GM10266 (cell line): Measurements from ENCODE around the gene CLDN2.
"Not testable (repeated sequence)": the region's sequence is repeated elsewhere in the genome, so short reads cannot be mapped to it uniquely, and the experiment has no call there.

Experiments used
- DNase-seq: peaks from one replicate; pipeline ENCODE4 v3.0.0; 2012; ENCODE audit errors: extremely low spot score
- TF ChIP-seq, protein P1 (sequence below): IDR thresholded peaks from 2 replicates; pipeline ENCODE4 v1.5.1; 2012; ENCODE audit warnings: mild to moderate bottlenecking, low read depth; ENCODE audit not compliant: control insufficient read depth, insufficient read depth; ENCODE audit errors: missing control alignments

CLDN2 gene, protein sequence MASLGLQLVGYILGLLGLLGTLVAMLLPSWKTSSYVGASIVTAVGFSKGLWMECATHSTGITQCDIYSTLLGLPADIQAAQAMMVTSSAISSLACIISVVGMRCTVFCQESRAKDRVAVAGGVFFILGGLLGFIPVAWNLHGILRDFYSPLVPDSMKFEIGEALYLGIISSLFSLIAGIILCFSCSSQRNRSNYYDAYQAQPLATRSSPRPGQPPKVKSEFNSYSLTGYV

DNA sequence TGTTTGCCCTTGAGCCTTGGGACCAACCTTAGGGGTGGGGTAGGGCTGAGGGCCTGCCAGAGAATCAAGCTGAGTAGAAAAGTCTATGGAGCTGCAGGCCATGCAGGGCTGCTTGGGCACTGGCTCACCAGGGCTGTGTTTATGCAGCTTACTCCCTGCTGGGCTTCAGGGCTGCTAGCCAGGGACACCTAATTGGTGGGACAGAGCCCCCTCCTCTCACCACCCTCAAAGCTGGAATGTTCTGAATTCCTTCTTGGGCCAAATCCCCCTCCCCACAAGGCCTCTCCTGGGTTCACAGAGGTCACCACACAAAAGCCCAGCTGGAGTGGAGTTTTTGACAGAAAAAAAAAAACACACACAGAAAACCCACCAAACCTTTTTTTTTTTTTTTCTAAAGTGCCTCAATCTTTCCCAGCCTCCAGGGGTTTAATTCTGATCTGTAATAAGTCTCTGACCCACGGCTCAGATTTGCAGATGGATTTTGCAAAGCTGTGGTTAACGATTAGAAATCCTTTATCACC is at the start of gene CLDN2:
CLDN2 (plus strand) TSS at position 471 of the 521 bp plus-strand sequence. CDS start 7,827 bp downstream, outside the sequence.
- TF ChIP-seq, protein P1, sequence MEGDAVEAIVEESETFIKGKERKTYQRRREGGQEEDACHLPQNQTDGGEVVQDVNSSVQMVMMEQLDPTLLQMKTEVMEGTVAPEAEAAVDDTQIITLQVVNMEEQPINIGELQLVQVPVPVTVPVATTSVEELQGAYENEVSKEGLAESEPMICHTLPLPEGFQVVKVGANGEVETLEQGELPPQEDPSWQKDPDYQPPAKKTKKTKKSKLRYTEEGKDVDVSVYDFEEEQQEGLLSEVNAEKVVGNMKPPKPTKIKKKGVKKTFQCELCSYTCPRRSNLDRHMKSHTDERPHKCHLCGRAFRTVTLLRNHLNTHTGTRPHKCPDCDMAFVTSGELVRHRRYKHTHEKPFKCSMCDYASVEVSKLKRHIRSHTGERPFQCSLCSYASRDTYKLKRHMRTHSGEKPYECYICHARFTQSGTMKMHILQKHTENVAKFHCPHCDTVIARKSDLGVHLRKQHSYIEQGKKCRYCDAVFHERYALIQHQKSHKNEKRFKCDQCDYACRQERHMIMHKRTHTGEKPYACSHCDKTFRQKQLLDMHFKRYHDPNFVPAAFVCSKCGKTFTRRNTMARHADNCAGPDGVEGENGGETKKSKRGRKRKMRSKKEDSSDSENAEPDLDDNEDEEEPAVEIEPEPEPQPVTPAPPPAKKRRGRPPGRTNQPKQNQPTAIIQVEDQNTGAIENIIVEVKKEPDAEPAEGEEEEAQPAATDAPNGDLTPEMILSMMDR: no peak
- no peak for DNase-seq

DNA sequence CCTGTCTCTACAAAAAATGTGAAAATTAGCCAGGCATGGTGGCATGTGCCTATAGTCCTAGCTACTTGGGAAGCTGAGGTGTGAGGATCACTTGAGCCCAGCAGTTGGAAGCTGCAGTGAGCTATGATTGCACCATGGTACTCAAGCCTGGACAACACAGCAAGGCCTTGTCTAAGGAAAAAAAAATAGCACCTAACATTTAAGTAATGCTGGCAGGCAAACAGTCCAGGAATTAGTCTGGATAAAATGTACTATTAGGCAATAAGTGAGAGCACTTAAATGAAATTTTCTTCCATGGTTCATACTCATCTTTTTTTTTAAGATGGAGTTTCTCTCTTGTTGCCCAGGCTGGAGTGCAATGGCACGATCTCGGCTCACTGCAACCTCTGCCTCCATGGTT is 47.4 kb upstream of the CLDN2 start:
- not testable (repeated sequence) for DNase-seq

DNA sequence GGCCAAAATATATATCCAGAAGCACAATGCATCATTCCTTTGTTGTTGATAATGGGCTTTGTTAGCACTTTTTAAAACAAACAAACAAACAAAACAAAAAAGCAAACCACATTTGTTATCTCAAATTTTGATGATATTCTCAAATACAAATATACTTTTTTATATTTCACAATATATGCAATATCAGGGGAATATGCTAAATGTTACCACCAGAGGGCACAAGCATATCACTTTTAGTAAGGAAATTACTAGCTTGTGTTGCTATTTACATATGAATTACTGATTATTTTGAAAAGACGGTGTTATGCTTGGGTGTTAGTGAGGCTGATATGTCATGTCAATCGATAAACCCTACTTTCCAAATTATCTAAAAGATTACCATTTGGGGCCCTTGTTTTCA is 46.1 kb upstream of the CLDN2 start:
- TF ChIP-seq, protein P1: peak; percentile 24
- no peak for DNase-seq

DNA sequence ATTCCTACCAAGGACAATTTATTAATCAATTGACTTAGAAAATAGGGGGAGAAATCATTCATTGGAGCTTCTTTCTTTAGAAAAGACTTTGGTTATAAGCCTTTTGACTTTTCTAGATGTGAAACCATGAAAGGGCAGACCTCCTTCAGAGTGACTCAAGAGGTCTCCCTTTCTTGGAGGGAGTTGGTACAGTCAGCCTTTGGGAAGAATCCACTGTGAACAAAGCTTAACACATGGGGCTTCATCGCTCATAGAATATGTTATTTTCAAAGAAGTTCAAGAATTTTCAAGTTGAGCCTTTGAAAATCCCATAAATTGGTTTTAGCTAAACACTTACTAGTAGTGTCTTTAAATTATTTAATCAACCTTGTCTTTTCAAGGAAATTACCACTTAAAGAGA is 45.1 kb upstream of the CLDN2 start:
- no peak for DNase-seq
- TF ChIP-seq, protein P1: no peak

DNA sequence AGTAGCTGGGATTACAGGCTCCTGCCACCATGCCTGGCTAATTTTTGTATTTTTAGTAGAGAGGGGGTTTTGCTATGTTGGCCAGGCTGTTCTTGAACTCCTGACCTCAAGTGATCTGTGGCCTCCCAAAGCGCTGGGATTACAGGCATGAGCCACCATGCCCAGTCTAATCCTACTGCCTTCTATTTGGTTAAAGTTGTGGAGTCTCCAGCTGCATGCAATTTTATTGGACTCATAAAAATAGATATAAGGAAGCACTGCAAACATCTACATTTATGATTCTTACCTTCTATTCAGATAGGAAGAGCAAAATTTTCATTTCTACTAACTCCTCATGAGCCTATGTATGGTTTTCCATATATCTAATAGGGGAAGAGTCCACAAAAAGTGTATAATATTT is 30.7 kb upstream of the CLDN2 start:
- TF ChIP-seq, protein P1: no peak
- DNase-seq: no peak

DNA sequence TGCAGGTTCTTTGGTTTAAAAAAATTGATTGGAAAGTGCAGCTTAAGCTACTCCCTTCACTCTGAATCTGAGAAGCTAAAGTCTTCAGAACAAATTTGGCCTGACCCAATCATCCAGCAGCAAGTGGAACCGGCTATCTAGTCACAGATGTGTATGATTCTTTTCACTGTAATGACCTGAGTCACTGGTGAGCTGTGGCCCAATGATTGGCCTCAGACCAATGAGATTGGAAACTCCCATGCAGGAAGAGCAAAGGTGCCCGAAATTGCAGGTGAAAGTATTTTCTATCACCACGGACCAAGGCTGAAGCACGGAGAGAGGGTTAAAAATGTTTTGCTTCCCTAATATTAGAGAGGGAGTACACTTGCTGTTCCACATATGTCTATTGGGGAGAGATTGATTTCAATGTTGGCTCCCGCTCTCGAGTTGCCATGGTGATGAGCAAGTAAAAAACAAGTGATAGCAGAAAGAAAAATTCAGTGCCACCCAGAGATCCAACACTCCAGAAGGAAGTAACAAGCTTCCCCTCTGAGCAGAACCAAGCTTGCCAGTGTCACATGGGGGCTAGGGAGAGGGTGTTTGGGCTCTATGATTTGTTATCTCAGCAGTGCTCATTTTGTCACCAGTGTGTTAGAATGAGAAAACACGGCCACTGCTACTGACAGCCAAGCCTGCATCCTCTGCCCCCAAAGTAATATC is 28.3 kb upstream of the CLDN2 start:
- TF ChIP-seq, protein P1: no peak
- no peak for DNase-seq

DNA sequence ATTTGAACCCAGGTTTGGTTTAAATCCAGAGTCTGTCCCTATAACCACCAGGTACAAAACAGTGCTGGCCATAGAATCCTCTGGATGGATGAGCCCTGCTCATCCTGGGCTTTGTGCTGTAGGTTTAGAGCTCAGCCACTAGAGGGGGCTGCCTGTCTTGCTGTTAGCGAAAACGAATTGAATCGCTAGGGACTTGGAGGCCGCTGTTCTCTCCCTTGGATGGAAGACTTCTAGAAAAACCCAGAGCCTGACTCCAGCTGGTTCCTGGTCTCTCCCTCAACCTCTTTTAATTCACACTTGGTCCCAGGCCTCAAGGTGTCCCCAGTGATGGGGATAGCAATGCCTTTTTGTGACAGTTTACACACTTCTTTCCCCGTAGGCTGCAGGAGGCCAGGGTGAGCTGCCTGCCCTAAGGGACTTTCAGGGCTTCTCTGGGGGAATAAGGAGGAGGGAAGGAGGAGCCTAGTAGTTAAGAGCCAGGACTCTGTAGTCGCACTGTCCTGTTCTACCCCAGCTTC is 25.8 kb upstream of the CLDN2 start:
- DNase-seq: peak; percentile 21

More for the DNA sequence above, 25.8 kb upstream of the CLDN2 start:
- TF ChIP-seq, protein P1: peak; percentile 72
